Fibroblast of lung (primary cell): ENCODE data around the gene ZNF576.

Experiments used
- CTCF ChIP-seq, 2 donors: IDR thresholded peaks in 1 of 2; conservative IDR thresholded peaks in 1 of 2; 1 replicate in 1 of 2; 2 replicates in 1 of 2; pipeline ENCODE4 v1.5.1; 2011 to 2012; ENCODE audit warnings: low read length in 2 of 2, control low read depth in 1 of 2, inconsistent platforms in 1 of 2, low read depth in 1 of 2, mild to moderate bottlenecking in 1 of 2
- EZH2 ChIP-seq: IDR thresholded peaks from 2 replicates; pipeline ENCODE4 v1.5.1; 2012; ENCODE audit warnings: low read length, control low read depth, mild to moderate bottlenecking; ENCODE audit errors: missing control alignments

- no peak for TF ChIP-seq CTCF (conservative IDR thresholded peaks at IDR 0.05 in 1 of 2, IDR thresholded peaks at IDR 0.05 in 1 of 2; ENCODE audit: low read depth in 1 of 2, low read length in 2 of 2)
- TF ChIP-seq EZH2: no peak
Observed at GRCh38 chr19:43591904-43592772, 4.3 kb upstream of the ZNF576 start.
